Endothelial cell of umbilical vein (primary cell): ENCODE results near the gene FAR1. TPM values are rescaled to one million over a fixed set of nuclear protein-coding genes. Genes with fewer than 3 reads are reported as not detected.

Source experiments
- BruUV-seq: library from RNA; stranded (reverse); fragments of 400-500 nt; replicated peaks from 2 replicates; lab custom pipeline; 2021; lab: Mats Ljungman, UMichigan
- CTCF ChIA-PET: fragments of 300-600, 350-600 bp; sonication (Branson Sonifier 250); formaldehyde crosslinking; loops from one replicate; lab custom pipeline; 2021; ENCODE audit warnings: antibody characterized with exemption, inconsistent platforms; lab: Charles Lee
- POLR2A ChIA-PET: fragments of 300-600, 350-600 bp; sonication (Branson Sonifier 250); formaldehyde crosslinking; loops from one replicate; lab custom pipeline; 2021; ENCODE audit warnings: antibody characterized with exemption, inconsistent platforms; lab: Charles Lee
- DNase-seq: peaks from one replicate; pipeline ENCODE4 v3.0.0-alpha.2; 2011; ENCODE audit warnings: low read depth, low spot score
- FAIRE-seq: peaks from 2 replicates; lab custom pipeline; 2011; peaks lifted over from hg19 to GRCh38; lab: Jason Lieb, UNC
- H2AFZ ChIP-seq: 2 replicates; pipeline ENCODE4 v1.6.0; 2012; ENCODE audit warnings: low read depth, low read length, control low read depth, inconsistent platforms
- H3K27ac ChIP-seq: 2 replicates; pipeline ENCODE4 v1.5.1; 2011; ENCODE audit warnings: low read depth, mild to moderate bottlenecking, control low read depth, low read length, moderate library complexity; ENCODE audit not compliant: insufficient read depth
- H3K27me3 ChIP-seq, 2 experiments: 2 replicates each; pipeline versions ENCODE4 v1.6.0 to v1.6.1; 2011; ENCODE audit warnings: low read length in 2 of 2, mixed read lengths in 1 of 2; ENCODE audit not compliant: control insufficient read depth in 2 of 2, insufficient read depth in 2 of 2
- H3K36me3 ChIP-seq, 2 experiments: 2 replicates in 1 of 2; 3 replicates in 1 of 2; pipeline ENCODE4 v1.5.1; 2011; ENCODE audit warnings: low read length in 2 of 2, mild to moderate bottlenecking in 1 of 2, moderate library complexity in 1 of 2; ENCODE audit not compliant: control insufficient read depth in 2 of 2, insufficient read depth in 2 of 2; ENCODE audit errors: extremely low read depth in 1 of 2
- H3K4me1 ChIP-seq: 3 replicates; pipeline ENCODE4 v1.5.1; 2011; ENCODE audit warnings: mild to moderate bottlenecking, low read length; ENCODE audit not compliant: control insufficient read depth, insufficient read depth; ENCODE audit errors: extremely low read depth
- H3K4me2 ChIP-seq: 2 replicates; pipeline ENCODE4 v1.6.1; 2011; ENCODE audit warnings: low read length, control low read depth, mixed read lengths; ENCODE audit not compliant: insufficient read depth
- H3K4me3 ChIP-seq, 3 experiments: fragments of 200-600 bp in 1 of 3; sonication (generic), shearing (Covaris generic) in 1 of 3; replicated peaks in 1 of 3; 2 replicates each; pipeline ENCODE4 v1.5.1; 2011 to 2016; ENCODE audit warnings: control low read depth in 3 of 3, low read length in 3 of 3, mild to moderate bottlenecking in 2 of 3, inconsistent platforms in 1 of 3, low read depth in 1 of 3, moderate library complexity in 1 of 3; ENCODE audit not compliant: insufficient read depth in 1 of 3
- H3K79me2 ChIP-seq: 2 replicates; pipeline ENCODE4 v1.6.0; 2012; ENCODE audit warnings: low read length, inconsistent platforms; ENCODE audit not compliant: control insufficient read depth, insufficient read depth
- H3K9ac ChIP-seq: replicated peaks from 2 replicates; pipeline ENCODE3; 2011; ENCODE audit warnings: low read length, control low read depth; ENCODE audit not compliant: insufficient read depth; ENCODE audit errors: extremely low read depth
- H3K9me1 ChIP-seq: replicated peaks from 3 replicates; pipeline ENCODE4 v1.6.0; 2011; ENCODE audit warnings: mild to moderate bottlenecking, low read length; ENCODE audit not compliant: control insufficient read depth, insufficient read depth; ENCODE audit errors: extremely low read depth
- H3K9me3 ChIP-seq: replicated peaks from 2 replicates; pipeline ENCODE4 v1.5.1; 2012; ENCODE audit warnings: low read length, inconsistent platforms; ENCODE audit not compliant: control insufficient read depth, insufficient read depth
- H4K20me1 ChIP-seq: replicated peaks from 2 replicates; pipeline ENCODE3; 2011; ENCODE audit warnings: mild to moderate bottlenecking, low read length; ENCODE audit not compliant: control insufficient read depth, insufficient read depth; ENCODE audit errors: extremely low read depth
- CTCF ChIP-seq, 2 donors: IDR thresholded peaks; 1 replicate in 1 of 2; 2 replicates in 1 of 2; pipeline ENCODE4 v1.5.1; 2011; ENCODE audit warnings: low read length in 2 of 2, mild to moderate bottlenecking in 2 of 2, moderate library complexity in 2 of 2, control low read depth in 1 of 2, inconsistent platforms in 1 of 2, low read depth in 1 of 2; ENCODE audit not compliant: insufficient read depth in 1 of 2; ENCODE audit errors: extremely low read depth in 1 of 2
- EZH2 ChIP-seq: IDR thresholded peaks from 2 replicates; pipeline ENCODE4 v1.6.1; 2012; ENCODE audit warnings: borderline replicate concordance, low read depth, mild to moderate bottlenecking, moderate library complexity, low read length, inconsistent platforms; ENCODE audit not compliant: severe bottlenecking
- FOS ChIP-seq: IDR thresholded peaks from 2 replicates; pipeline ENCODE4 v1.6.1; 2011; ENCODE audit warnings: mild to moderate bottlenecking, low read length, moderate library complexity, borderline replicate concordance; ENCODE audit not compliant: insufficient read depth
- GATA2 ChIP-seq: IDR thresholded peaks from 2 replicates; pipeline ENCODE4 v1.7.0; 2011; ENCODE audit warnings: low read depth, mild to moderate bottlenecking, moderate library complexity, mixed read lengths, low read length; ENCODE audit not compliant: insufficient read length, insufficient read depth
- JUN ChIP-seq: IDR thresholded peaks from 2 replicates; pipeline ENCODE4 v1.6.1; 2011; ENCODE audit warnings: borderline replicate concordance, low read depth; ENCODE audit not compliant: insufficient read length, insufficient read depth
- MAX ChIP-seq: IDR thresholded peaks from 2 replicates; pipeline ENCODE4 v1.6.1; 2011; ENCODE audit not compliant: insufficient read depth, insufficient read length
- MYC ChIP-seq: IDR thresholded peaks from one replicate; pipeline ENCODE4 v1.6.1; 2011; ENCODE audit warnings: mild to moderate bottlenecking, low read depth, low read length
- POLR2A ChIP-seq: IDR thresholded peaks from 2 replicates; pipeline ENCODE4 v1.6.1; 2012; ENCODE audit warnings: low read depth, mild to moderate bottlenecking, control low read depth, low read length
- POLR2AphosphoS5 ChIP-seq: IDR thresholded peaks from 2 replicates; pipeline ENCODE4 v1.6.1; 2012; ENCODE audit warnings: low read depth, mild to moderate bottlenecking, control low read depth, low read length, moderate library complexity; ENCODE audit not compliant: insufficient read depth
- dilution Hi-C: fragments of 300-500 bp; cut with MboI; formaldehyde crosslinking; loops from one replicate; pipeline ENCODE4 v1.15.0; 2019; ENCODE audit warnings: low sequenced_read_pairs; ENCODE audit not compliant: extremely low pct_ligation_motif_present
- intact Hi-C: fragments of 100-400 bp; cut with micrococcal nuclease; formaldehyde crosslinking; loops from one replicate; pipeline ENCODE4 v1.10.0; 2022
- polyA plus RNA-seq, 4 experiments: library from polyadenylated mRNA; depleted of rRNA in 3 of 4; stranded (reverse) in 3 of 4; unstranded in 1 of 4; fragments of >200 nt; gene quantifications; 2 replicates each; pipeline versions ENCODE4 v1.2.1 to v1.2.3, GENCODE V29; 2011 to 2012; ENCODE audit warnings: missing spikeins in 1 of 4
- total RNA-seq: library from RNA; stranded (reverse); gene quantifications from 2 replicates; pipeline ENCODE4 v1.2.3, GENCODE V29; 2021

Gene FAR1
- total and polyA plus RNA-seq, 2 donors (not counting 3 experiments of a cell fraction or from before 2014, with no cell fraction given) = 29.5 to 76.4 TPM

GRCh38 chr11:13672576-13673210, 4.2 kb downstream of the FAR1 start:
- Histone ChIP-seq H3K27me3 (no peaks in the 10 kb centered on the region), H3K9ac (no peak overlapping the region), H3K4me1 (peaks cover 11% of the 10 kb centered on the region), H3K4me3 (no peak overlapping the region), H3K9me3 (no peaks in the 10 kb centered on the region), H3K4me2 (no peak overlapping the region), H4K20me1 (peaks cover 9% of the 10 kb centered on the region), H3K9me1 (no peaks in the 10 kb centered on the region), H3K27ac (no peak overlapping the region), H2AFZ (no peak overlapping the region), H3K36me3 (no peaks in the 10 kb centered on the region), H3K79me2 (peaks cover 91% of the 10 kb centered on the region)
- no peak for TF ChIP-seq GATA2
- no peak for TF ChIP-seq MAX
- no peak for TF ChIP-seq FOS
- no peak for TF ChIP-seq POLR2AphosphoS5
- no peak for TF ChIP-seq CTCF (IDR thresholded peaks at IDR 0.05; ENCODE audit: extremely low read depth in 1 of 2, insufficient read depth in 1 of 2, low read depth in 1 of 2, low read length in 2 of 2)
- TF ChIP-seq JUN = no peak
- no peak for TF ChIP-seq MYC
- no peak for TF ChIP-seq EZH2
- TF ChIP-seq POLR2A = no peak
- DNase-seq (no peak), FAIRE-seq (no peak)
- dilution Hi-C loops (no loop called here), intact Hi-C loops (no loop called here)
- BruUV-seq = no TSS peak
- ChIA-PET CTCF (interaction anchor here (1.1 kb wide), 1 partner anchor 9 kb away, joined by 4 read pairs; no protein-coding TSS in a partner anchor), POLR2A (interaction anchor here (0.7 kb wide), 1 partner anchor 397 kb away, joined by 3 read pairs; no protein-coding TSS in a partner anchor)
